Renal pelvis (tissue), 4 donors: Measurements from ENCODE around the gene SLC16A6. TPM values are rescaled to one million over a fixed set of nuclear protein-coding genes. Genes with fewer than 3 reads are reported as not detected.
"Not testable (repeated sequence)": the region's sequence is repeated elsewhere in the genome, so short reads cannot be mapped to it uniquely, and the experiment has no call there.

Source experiments
- DNase-seq: peaks from one replicate; pipeline ENCODE4 v3.0.0-alpha.2; 2013
- polyA plus RNA-seq, 3 donors: library from polyadenylated mRNA; unstranded; fragments of 120-200 nt; gene quantifications; one replicate each; pipeline ENCODE4 v1.2.1, GENCODE V29; 2013; ENCODE audit not compliant: insufficient read length in 3 of 3

SLC16A6 gene
- polyA plus RNA-seq, 3 donors: 0.51 to 0.92 (median 0.68) TPM

DNA sequence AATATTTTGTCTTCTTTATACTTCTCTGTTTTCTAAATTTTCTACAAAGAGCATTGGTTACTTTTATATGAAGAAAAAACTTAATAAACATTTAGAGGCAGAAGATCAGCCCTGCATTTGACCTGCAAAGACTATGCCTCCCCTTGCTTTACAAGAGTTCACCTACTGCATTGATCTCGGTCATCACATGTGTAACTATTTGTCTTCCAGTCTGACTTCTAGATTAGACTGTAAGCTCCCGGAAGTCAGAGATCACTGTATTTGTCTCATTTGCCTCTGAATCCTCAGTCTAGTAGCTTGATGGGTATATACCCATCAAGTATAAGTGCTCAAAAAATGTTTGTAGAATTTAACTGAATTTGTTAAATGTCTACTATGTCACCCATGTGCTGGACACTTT lies 70.7 kb downstream of the SLC16A6 start:
- DNase-seq: not testable (repeated sequence)

DNA sequence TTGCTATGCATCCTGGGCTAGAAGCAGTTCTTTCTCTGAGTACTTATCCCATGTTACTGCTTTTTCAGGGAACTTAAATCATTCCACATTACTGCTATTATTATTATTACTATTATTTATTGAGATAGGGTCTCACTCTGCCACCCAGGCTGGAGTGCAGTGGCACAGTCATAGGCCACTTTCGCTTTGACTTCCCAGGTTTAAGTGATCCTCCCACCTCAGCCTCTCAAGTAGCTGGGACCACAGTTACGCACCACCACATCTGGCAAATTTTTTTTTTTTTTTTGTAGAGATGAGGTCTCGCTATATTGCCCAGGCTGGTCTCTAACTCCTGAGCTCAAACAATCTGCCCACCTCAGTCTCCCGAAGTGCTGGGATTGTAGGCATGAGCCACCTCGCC lies 71.5 kb downstream of the SLC16A6 start:
- DNase-seq: not testable (repeated sequence)

Other genes starting within 250 kb of the SLC16A6 start
- gene AMZ2, start 43.1 kb downstream of the SLC16A6 start, polyA plus RNA-seq: 10 to 100 TPM; 74.0 to 80.2 (median 80.0) TPM
- gene ARSG, start 368 bp upstream of the SLC16A6 start, polyA plus RNA-seq: 1 to 10 TPM; 5.5 to 7.3 (median 6.4) TPM
- gene WIPI1, start 166.4 kb upstream of the SLC16A6 start, polyA plus RNA-seq: 10 to 100 TPM; 28.4 to 36.2 (median 29.2) TPM
- 100 to 1,000 TPM; 318 to 384 (median 370) TPM for gene PRKAR1A, start 221.3 kb upstream of the SLC16A6 start, polyA plus RNA-seq